Hepatocyte (in vitro differentiated cells): Measurements from ENCODE around the gene PTGIS. TPM values are rescaled to one million over a fixed set of nuclear protein-coding genes. Genes with fewer than 3 reads are reported as not detected.
A peak's percentile ranks its signal among the peaks of the same experiment; 100 is the strongest.

Source experiments
- DNase-seq: peaks from one replicate; pipeline ENCODE4 v3.0.0-alpha.2; 2016; ENCODE audit warnings: low spot score
- H2AFZ ChIP-seq: fragments of 200-600 bp; sonication (generic); 2 replicates; pipeline ENCODE4 v1.6.0; 2016; ENCODE audit warnings: antibody characterized with exemption, mild to moderate bottlenecking
- H3K27ac ChIP-seq: fragments of 200-600 bp; sonication (generic); 2 replicates; pipeline ENCODE4 v1.5.1; 2016; ENCODE audit warnings: mild to moderate bottlenecking
- H3K27me3 ChIP-seq: fragments of 200-600 bp; sonication (generic); 2 replicates; pipeline ENCODE4 v1.6.1; 2016
- H3K36me3 ChIP-seq: fragments of 200-600 bp; sonication (generic); replicated peaks from 2 replicates; pipeline ENCODE4 v1.5.1; 2016; ENCODE audit warnings: low read depth; ENCODE audit not compliant: insufficient read depth
- H3K4me1 ChIP-seq: fragments of 200-600 bp; sonication (generic); 2 replicates; pipeline ENCODE4 v1.5.1; 2016; ENCODE audit warnings: mild to moderate bottlenecking, moderate library complexity; ENCODE audit not compliant: insufficient read depth
- H3K4me2 ChIP-seq: fragments of 200-600 bp; sonication (generic); 2 replicates; pipeline ENCODE4 v1.6.0; 2016
- H3K4me3 ChIP-seq: fragments of 200-600 bp; sonication (generic); 2 replicates; pipeline ENCODE4 v1.5.1; 2016; ENCODE audit warnings: mild to moderate bottlenecking
- H3K79me2 ChIP-seq: fragments of 200-600 bp; sonication (generic); 2 replicates; pipeline ENCODE4 v1.6.0; 2017; ENCODE audit warnings: mild to moderate bottlenecking
- H3K9me2 ChIP-seq: fragments of 200-600 bp; sonication (generic); replicated peaks from 2 replicates; pipeline ENCODE4 v1.6.0; 2017; ENCODE audit warnings: mild to moderate bottlenecking; ENCODE audit not compliant: insufficient read depth
- H3K9me3 ChIP-seq: fragments of 200-600 bp; sonication (generic); 2 replicates; pipeline ENCODE4 v1.5.1; 2016; ENCODE audit warnings: low read depth, mild to moderate bottlenecking
- H4K20me1 ChIP-seq: fragments of 200-600 bp; sonication (generic); 2 replicates; pipeline ENCODE4 v1.6.0; 2016; ENCODE audit warnings: mild to moderate bottlenecking; ENCODE audit not compliant: insufficient read depth, poor library complexity, severe bottlenecking
- CTCF ChIP-seq: fragments of 200-600 bp; sonication (generic); IDR thresholded peaks from 2 replicates; pipeline ENCODE4 v1.5.1; 2016; ENCODE audit warnings: antibody characterized with exemption, mild to moderate bottlenecking; ENCODE audit not compliant: poor library complexity
- EZH2 ChIP-seq: fragments of 200-600 bp; sonication (generic); IDR thresholded peaks from 2 replicates; pipeline ENCODE4 v1.6.1; 2016; ENCODE audit warnings: antibody characterized with exemption, mild to moderate bottlenecking, borderline replicate concordance
- EZH2phosphoT487 ChIP-seq: fragments of 200-600 bp; sonication (generic); IDR thresholded peaks from one replicate; pipeline ENCODE4 v1.6.1; 2018; ENCODE audit warnings: antibody characterized with exemption, mild to moderate bottlenecking, low read depth, moderate library complexity; ENCODE audit not compliant: unreplicated experiment, severe bottlenecking
- WGBS: methylation state at CpG from one replicate; pipeline ENCODE4 v1.1.6; 2016; ENCODE audit warnings: low lambda C conversion rate; ENCODE audit errors: missing lambda C conversion rate; 5-methylcytosine and 5-hydroxymethylcytosine counted together
- polyA plus RNA-seq: library from polyadenylated mRNA; unstranded; fragments of >200 nt; fragmentation: Nextera tagmentation; extraction: Ambion mirVana; gene quantifications from 2 replicates; pipeline ENCODE4 v1.2.1, GENCODE V29; 2016
- total RNA-seq: library from RNA; depleted of rRNA; stranded (reverse); fragments of >200 nt; gene quantifications from 2 replicates; pipeline ENCODE4 v1.2.3, GENCODE V29; 2014

The PTGIS gene
- total and polyA plus RNA-seq, 2 experiments from 2014 or later, result 25.4 to 26.1 TPM

GRCh38 chr20:49575551-49576060 lies 7.7 kb upstream of the PTGIS start:
- no peaks in the 10 kb centered on the region for H4K20me1 ChIP-seq
- H3K4me3 ChIP-seq, result no peak overlapping the region
- H2AFZ ChIP-seq, result no peak overlapping the region
- H3K27me3 ChIP-seq, result no peaks in the 10 kb centered on the region
- no peaks in the 10 kb centered on the region for H3K9me3 ChIP-seq
- DNase-seq, result peak; percentile 48
- H3K9me2 ChIP-seq, result no peaks in the 10 kb centered on the region
- H3K27ac ChIP-seq, result peak overlapping the region; percentile 59
- TF ChIP-seq EZH2phosphoT487 (no peak), CTCF (no peak), EZH2 (no peak)
- WGBS, result 59% methylated on average over 5 of the region's 5 CpGs
- no peak overlapping the region for H3K4me2 ChIP-seq
- H3K4me1 ChIP-seq, result peaks cover 11% of the 10 kb centered on the region
- H3K36me3 ChIP-seq, result no peaks in the 10 kb centered on the region
- H3K79me2 ChIP-seq, result no peaks in the 10 kb centered on the region

- H3K27ac ChIP-seq, result no peak overlapping the region
- 87% methylated on average over 8 of the region's 8 CpGs for WGBS
Observed at GRCh38 chr20:49573900-49574416, 6.0 kb upstream of the PTGIS start.

GRCh38 chr20:49572857-49573256 lies 4.9 kb upstream of the PTGIS start:
- Histone ChIP-seq H3K4me3 (no peak overlapping the region), H4K20me1 (no peaks in the 10 kb centered on the region), H3K36me3 (no peaks in the 10 kb centered on the region), H3K79me2 (no peaks in the 10 kb centered on the region), H3K9me2 (no peaks in the 10 kb centered on the region), H3K9me3 (no peaks in the 10 kb centered on the region), H3K4me1 (peaks cover 13% of the 10 kb centered on the region), H3K27me3 (no peaks in the 10 kb centered on the region), H3K4me2 (no peak overlapping the region), H2AFZ (no peak overlapping the region), H3K27ac (no peak overlapping the region)
- DNase-seq, result no peak
- 65% methylated on average over 6 of the region's 6 CpGs for WGBS
- TF ChIP-seq EZH2 (no peak), EZH2phosphoT487 (no peak), CTCF (no peak)

More at GRCh38 chr20:49573900-49574416, 6.0 kb upstream of the PTGIS start:
- Histone ChIP-seq H3K4me2 (no peak overlapping the region), H2AFZ (no peak overlapping the region), H3K4me3 (no peak overlapping the region), H3K27me3 (no peaks in the 10 kb centered on the region), H3K79me2 (no peaks in the 10 kb centered on the region), H3K36me3 (no peaks in the 10 kb centered on the region), H3K9me2 (no peaks in the 10 kb centered on the region), H3K9me3 (no peaks in the 10 kb centered on the region), H4K20me1 (no peaks in the 10 kb centered on the region), H3K4me1 (peaks cover 7% of the 10 kb centered on the region)
- DNase-seq, result no peak
- TF ChIP-seq CTCF, result no peak
- no peak for TF ChIP-seq EZH2
- no peak for TF ChIP-seq EZH2phosphoT487

- peaks cover 17% of the 10 kb centered on the region for H3K4me1 ChIP-seq
Observed at GRCh38 chr20:49571553-49571835, 3.6 kb upstream of the PTGIS start.

More at GRCh38 chr20:49571553-49571835, 3.6 kb upstream of the PTGIS start:
- Histone ChIP-seq H3K27ac (no peak overlapping the region), H3K4me2 (no peak overlapping the region), H3K36me3 (no peaks in the 10 kb centered on the region), H3K9me3 (no peaks in the 10 kb centered on the region), H3K79me2 (peaks cover 3% of the 10 kb centered on the region), H4K20me1 (no peaks in the 10 kb centered on the region), H3K9me2 (no peaks in the 10 kb centered on the region), H2AFZ (no peak overlapping the region), H3K27me3 (no peaks in the 10 kb centered on the region), H3K4me3 (no peak overlapping the region)
- WGBS, result 85% methylated on average over 2 of the region's 2 CpGs
- DNase-seq, result no peak
- TF ChIP-seq EZH2, result no peak
- TF ChIP-seq EZH2phosphoT487, result no peak
- TF ChIP-seq CTCF, result no peak
